ENCODE measurements around the gene ZFAND3. TPM values are rescaled to one million over a fixed set of nuclear protein-coding genes. Genes with fewer than 3 reads are reported as not detected.

ZFAND3 gene
- total and polyA plus RNA-seq, 2 of the 4 experiments (the other 2 are of a cell fraction) = 10.9 to 26.7 TPM

DNA sequence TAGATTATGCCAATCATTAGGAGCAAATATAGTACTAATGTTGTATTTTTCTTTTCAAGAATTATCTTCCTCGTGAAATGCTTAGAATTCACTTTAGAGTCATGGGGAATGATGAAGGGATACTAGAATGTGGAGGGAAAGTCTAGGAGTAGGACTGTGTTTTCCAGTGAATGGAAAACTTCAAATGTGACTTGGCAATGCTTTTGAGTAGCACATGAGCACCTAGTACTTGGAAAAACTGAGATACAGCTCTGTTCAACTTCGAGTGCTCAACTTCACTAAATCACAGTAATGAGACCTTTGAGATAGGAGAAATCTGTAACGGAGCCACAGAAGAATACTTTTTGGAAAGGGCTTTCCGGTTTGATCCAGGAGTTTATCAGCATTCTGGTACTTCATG, 272.9 kb downstream of the ZFAND3 start:
- WGBS, 2 experiments (ENCODE audit: extremely low coverage in 2 of 2, insufficient read length in 1 of 2) = no CpG with 5 or more reads among the region's 4 CpGs
- CTCF ChIA-PET = no interaction called here
- BruUV-seq (replicated peaks) = no TSS peak
- Histone ChIP-seq H2BK15ac (ENCODE audit: low read depth, low read length) (no peak overlapping the region), H3K4me1 (ENCODE audit: control insufficient read depth, insufficient read depth, low read length) (peaks cover 7% of the 10 kb centered on the region), H4K5ac (ENCODE audit: low read depth, low read length) (no peak overlapping the region), H3K27me3 (ENCODE audit: control insufficient read depth, insufficient read depth, low read length) (no peaks in the 10 kb centered on the region), H4K20me1 (ENCODE audit: insufficient read depth, low read length) (peaks cover 18% of the 10 kb centered on the region; the same call in 1 of the 2 replicates), H3K9ac (ENCODE audit: low read depth, low read length) (no peak overlapping the region), H3K79me1 (ENCODE audit: low read depth in 1 of 2, low read length in 2 of 2) (peaks cover 41 to 71% of the 10 kb centered on the region in 2 experiments), H3K14ac (replicated peaks; ENCODE audit: low read depth, low read length) (no peak overlapping the region), H2AFZ (replicated peaks; ENCODE audit: low read length, poor library complexity) (no peak overlapping the region), H2AK9ac (replicated peaks; ENCODE audit: low read depth, low read length, poor library complexity) (no peak overlapping the region), H3K23ac (ENCODE audit: low read depth, low read length) (no peak overlapping the region), H2BK5ac (ENCODE audit: low read depth, low read length, poor library complexity, severe bottlenecking) (no peak overlapping the region), H2BK120ac (ENCODE audit: low read depth, low read length) (no peak overlapping the region), H3K36me3 (ENCODE audit: control insufficient read depth, insufficient read depth, low read length) (no peaks in the 10 kb centered on the region), H3K56ac (ENCODE audit: extremely low read depth, insufficient read depth, low read length) (no peak overlapping the region), H2BK20ac (ENCODE audit: low read depth, low read length) (no peak overlapping the region), H3K4ac (ENCODE audit: low read depth, low read length) (no peak overlapping the region), H3K9me1 (ENCODE audit: insufficient read depth, low read length) (peaks cover 16% of the 10 kb centered on the region), H3K18ac (ENCODE audit: low read depth, low read length) (no peak overlapping the region), H3K4me2 (ENCODE audit: low read depth, low read length) (no peak overlapping the region), H4K91ac (ENCODE audit: insufficient read depth, low read depth, low read length) (no peak overlapping the region), H3K4me3 (ENCODE audit: insufficient read depth, low read depth, low read length) (no peak overlapping the region), H4K8ac (ENCODE audit: low read depth in 2 of 2, low read length in 2 of 2) (no peak overlapping the region), H3K9me3 (ENCODE audit: control insufficient read depth, insufficient read depth, low read length) (no peaks in the 10 kb centered on the region), H2AK5ac (ENCODE audit: low read depth, low read length) (no peak overlapping the region), H3K27ac (ENCODE audit: insufficient read depth, low read length) (no peak overlapping the region)
- intact Hi-C loops (cut with micrococcal nuclease) = no loop called here
- dilution Hi-C loops (cut with HindIII; ENCODE audit: low sequenced_read_pairs, unreplicated experiment) = no loop called here
- ATAC-seq (ENCODE audit: low read depth) = no peak
- POLR2A ChIA-PET (ENCODE audit: unreplicated experiment) = no interaction called here
- no peak for TF ChIP-seq POLR2A (IDR thresholded peaks at IDR 0.05; ENCODE audit: low read depth, low read length)
- TF ChIP-seq, protein P1, sequence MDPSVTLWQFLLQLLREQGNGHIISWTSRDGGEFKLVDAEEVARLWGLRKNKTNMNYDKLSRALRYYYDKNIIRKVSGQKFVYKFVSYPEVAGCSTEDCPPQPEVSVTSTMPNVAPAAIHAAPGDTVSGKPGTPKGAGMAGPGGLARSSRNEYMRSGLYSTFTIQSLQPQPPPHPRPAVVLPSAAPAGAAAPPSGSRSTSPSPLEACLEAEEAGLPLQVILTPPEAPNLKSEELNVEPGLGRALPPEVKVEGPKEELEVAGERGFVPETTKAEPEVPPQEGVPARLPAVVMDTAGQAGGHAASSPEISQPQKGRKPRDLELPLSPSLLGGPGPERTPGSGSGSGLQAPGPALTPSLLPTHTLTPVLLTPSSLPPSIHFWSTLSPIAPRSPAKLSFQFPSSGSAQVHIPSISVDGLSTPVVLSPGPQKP (IDR thresholded peaks at IDR 0.05; ENCODE audit: borderline replicate concordance, low read depth, low read length) = no peak
- TF ChIP-seq RAD21 (IDR thresholded peaks at IDR 0.05; ENCODE audit: low read length) = no peak
- TF ChIP-seq CHD1 (IDR thresholded peaks at IDR 0.05; ENCODE audit: low read depth, low read length) = no peak
- TF ChIP-seq, protein P2, sequence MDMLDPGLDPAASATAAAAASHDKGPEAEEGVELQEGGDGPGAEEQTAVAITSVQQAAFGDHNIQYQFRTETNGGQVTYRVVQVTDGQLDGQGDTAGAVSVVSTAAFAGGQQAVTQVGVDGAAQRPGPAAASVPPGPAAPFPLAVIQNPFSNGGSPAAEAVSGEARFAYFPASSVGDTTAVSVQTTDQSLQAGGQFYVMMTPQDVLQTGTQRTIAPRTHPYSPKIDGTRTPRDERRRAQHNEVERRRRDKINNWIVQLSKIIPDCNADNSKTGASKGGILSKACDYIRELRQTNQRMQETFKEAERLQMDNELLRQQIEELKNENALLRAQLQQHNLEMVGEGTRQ (IDR thresholded peaks at IDR 0.05; ENCODE audit: low read depth, low read length) = no peak
- in situ Hi-C loops (cut with MboI; ENCODE audit: low sequenced_read_pairs) = no loop called here
- DNase-seq = no peak

All from IMR-90 (cell line).